GM12878 (cell line): ENCODE measurements around the gene GALR3. TPM values are rescaled to one million over a fixed set of nuclear protein-coding genes. Genes with fewer than 3 reads are reported as not detected.

ENCODE experiments used
- ATAC-seq: fragments of 200-7000 bp; cut with Tn5 transposase; 3 replicates; pipeline ENCODE4 v1.9.1; 2020; ENCODE audit warnings: mild to moderate bottlenecking, moderate library complexity
- BruUV-seq: library from RNA; stranded (reverse); fragments of 400-500 nt; replicated peaks from 2 replicates; lab custom pipeline; 2021; lab: Mats Ljungman, UMichigan
- CTCF ChIA-PET: fragments of 300-600 bp; sonication (Branson Sonifier 250); formaldehyde crosslinking; extraction: SDS; loops from one replicate; lab custom pipeline; 2021; ENCODE audit warnings: inconsistent platforms; lab: Yijun Ruan, JAX
- POLR2A ChIA-PET: fragments of 350-600 bp; formaldehyde crosslinking; extraction: SDS; loops from one replicate; lab custom pipeline; 2021; ENCODE audit warnings: inconsistent platforms; lab: Charles Lee
- RAD21 ChIA-PET: fragments of 300-600 bp; sonication (Branson Sonifier 250); formaldehyde crosslinking; loops from one replicate; lab custom pipeline; 2023; ENCODE audit warnings: antibody characterized with exemption; ENCODE audit not compliant: unreplicated experiment; lab: Charles Lee
- SMC1A ChIA-PET: fragments of 300-600 bp; sonication (Branson Sonifier 250); formaldehyde crosslinking; loops from one replicate; lab custom pipeline; 2023; ENCODE audit not compliant: unreplicated experiment, uncharacterized antibody; lab: Charles Lee
- DNase-seq: peaks from one replicate; pipeline ENCODE4 v3.0.0-alpha.2; 2011; ENCODE audit warnings: low read depth, low spot score
- FAIRE-seq: peaks from 3 replicates; lab custom pipeline; 2011; peaks lifted over from hg19 to GRCh38; lab: Jason Lieb, UNC
- H2AFZ ChIP-seq: 2 replicates; pipeline ENCODE4 v1.6.0; 2011; ENCODE audit warnings: low read depth, low read length, control low read depth; ENCODE audit not compliant: control insufficient read depth
- H3K27ac ChIP-seq: 2 replicates; pipeline ENCODE4 v1.5.1; 2011; ENCODE audit warnings: control low read depth; ENCODE audit not compliant: control insufficient read depth, insufficient read depth
- H3K27me3 ChIP-seq, 2 experiments: replicated peaks in 1 of 2; 2 replicates each; pipeline versions ENCODE4 v1.6.0 to v1.6.1; 2011; ENCODE audit warnings: low read length in 1 of 2; ENCODE audit not compliant: control insufficient read depth in 2 of 2, insufficient read depth in 2 of 2
- H3K36me3 ChIP-seq, 2 experiments: 2 replicates each; pipeline ENCODE4 v1.5.1; 2011; ENCODE audit warnings: low read length in 1 of 2; ENCODE audit not compliant: control insufficient read depth in 2 of 2, insufficient read depth in 2 of 2
- H3K4me1 ChIP-seq: 2 replicates; pipeline ENCODE4 v1.6.1; 2011; ENCODE audit warnings: mild to moderate bottlenecking, low read length, moderate library complexity, mixed read lengths; ENCODE audit not compliant: control insufficient read depth, insufficient read depth
- H3K4me2 ChIP-seq: 2 replicates; pipeline ENCODE4 v1.6.0; 2011; ENCODE audit warnings: control low read depth; ENCODE audit not compliant: control insufficient read depth, insufficient read depth
- H3K4me3 ChIP-seq: fragments of 200-600 bp; sonication (generic); 2 replicates; pipeline ENCODE4 v1.5.1; 2016
- H3K79me2 ChIP-seq: 2 replicates; pipeline ENCODE4 v1.6.0; 2011; ENCODE audit warnings: low read length; ENCODE audit not compliant: control insufficient read depth, insufficient read depth
- H3K9ac ChIP-seq: 2 replicates; pipeline ENCODE4 v1.8.0; 2011; ENCODE audit warnings: low read length, control low read depth, mixed read lengths; ENCODE audit not compliant: control insufficient read depth, insufficient read depth
- H3K9me3 ChIP-seq: replicated peaks from 3 replicates; pipeline ENCODE4 v1.5.1; 2011; ENCODE audit warnings: mild to moderate bottlenecking, low read length; ENCODE audit not compliant: control insufficient read depth, insufficient read depth
- H4K20me1 ChIP-seq: 2 replicates; pipeline ENCODE4 v1.6.0; 2011; ENCODE audit not compliant: control insufficient read depth, insufficient read depth
- CREB1 ChIP-seq: IDR thresholded peaks from 2 replicates; pipeline ENCODE4 v1.6.1; 2012; ENCODE audit warnings: low read depth, mild to moderate bottlenecking, inconsistent platforms
- EGR1 ChIP-seq, 2 experiments: IDR thresholded peaks; 1 replicate in 1 of 2; 2 replicates in 1 of 2; pipeline ENCODE4 v1.6.1; 2011 to 2012; ENCODE audit warnings: low read depth in 2 of 2, low read length in 2 of 2, borderline replicate concordance in 1 of 2, mild to moderate bottlenecking in 1 of 2, moderate library complexity in 1 of 2
- FOXK2 ChIP-seq: fragments of 450-650 bp; IDR thresholded peaks from 2 replicates; pipeline ENCODE4 v1.6.1; 2017; ENCODE audit warnings: mild to moderate bottlenecking, moderate library complexity
- NFYA ChIP-seq: IDR thresholded peaks from 2 replicates; pipeline ENCODE4 v1.6.1; 2011; ENCODE audit warnings: low read depth, mild to moderate bottlenecking, low read length, improper control_type of control experiment, borderline replicate concordance
- NR2C2 ChIP-seq: IDR thresholded peaks from 2 replicates; pipeline ENCODE4 v1.6.1; 2011; ENCODE audit warnings: borderline replicate concordance, low read depth; ENCODE audit not compliant: control insufficient read depth, insufficient read length
- POLR2AphosphoS2 ChIP-seq: IDR thresholded peaks from 2 replicates; pipeline ENCODE4 v1.6.1; 2011; ENCODE audit warnings: low read depth, mild to moderate bottlenecking, low read length, improper control_type of control experiment, moderate library complexity
- POLR2AphosphoS5 ChIP-seq: IDR thresholded peaks from 2 replicates; pipeline ENCODE4 v1.6.1; 2011; ENCODE audit warnings: mild to moderate bottlenecking, low read length, inconsistent platforms
- POU2F2 ChIP-seq: IDR thresholded peaks from 3 replicates; pipeline ENCODE4 v1.6.1; 2011; ENCODE audit warnings: low read depth, mild to moderate bottlenecking, low read length, borderline replicate concordance
- TBL1XR1 ChIP-seq: IDR thresholded peaks from 2 replicates; pipeline ENCODE4 v1.6.1; 2012; ENCODE audit warnings: low read depth, low read length, improper control_type of control experiment
- TCF12 ChIP-seq: IDR thresholded peaks from 2 replicates; pipeline ENCODE4 v1.6.1; 2011; ENCODE audit warnings: low read depth, mild to moderate bottlenecking, low read length
- ZNF24 ChIP-seq: fragments of 450-650 bp; IDR thresholded peaks from 2 replicates; pipeline ENCODE4 v1.6.1; 2017; ENCODE audit warnings: antibody characterized with exemption, mild to moderate bottlenecking
- ZNF274 ChIP-seq: IDR thresholded peaks from one replicate; pipeline ENCODE4 v1.8.0; 2011; ENCODE audit not compliant: insufficient read length, insufficient read depth
- WGBS: methylation state at CpG from one replicate; pipeline ENCODE4 v1.1.6; 2016; ENCODE audit warnings: low lambda C conversion rate; ENCODE audit not compliant: insufficient replicate concordance, insufficient coverage; ENCODE audit errors: missing lambda C conversion rate; 5-methylcytosine and 5-hydroxymethylcytosine counted together
- in situ Hi-C: fragments of 300-500 bp; cut with MboI; formaldehyde crosslinking; loops from 9 replicates; pipeline ENCODE4 v1.14.3; 2018; ENCODE audit warnings: mixed read lengths
- intact Hi-C: fragments of 100-400 bp; cut with micrococcal nuclease; formaldehyde crosslinking; loops from one replicate; pipeline ENCODE4 v1.14.2; 2022; ENCODE audit not compliant: unreplicated experiment
- polyA plus RNA-seq, 11 experiments: library from polyadenylated mRNA; depleted of rRNA in 4 of 11; unstranded in 6 of 11; stranded (reverse) in 5 of 11; fragments of >200 nt; fragmentation: Nextera tagmentation in 4 of 11; fragmentation: Illumina TruSeq in 1 of 11; extraction: Ambion mirVana in 4 of 11; extraction: Trizol in 1 of 11; gene quantifications; 1 replicate in 1 of 11; 2 replicates in 10 of 11; pipeline versions ENCODE4 v1.2.1 to v1.2.3, GENCODE V29; 2011 to 2016; ENCODE audit warnings: inconsistent platforms in 2 of 11, missing spikeins in 2 of 11, low read depth in 1 of 11
- total RNA-seq, 4 experiments: library from RNA; depleted of rRNA in 3 of 4; stranded (reverse); fragments of >200 nt in 3 of 4; fragmentation: Illumina TruSeq in 1 of 4; extraction: Trizol in 1 of 4; gene quantifications; 2 replicates each; pipeline versions ENCODE4 v1.2.1 to v1.2.3, GENCODE V29; 2013 to 2021
- TF ChIP-seq, protein P1 (sequence below): IDR thresholded peaks from 2 replicates; pipeline ENCODE4 v1.6.1; 2011; ENCODE audit warnings: borderline replicate concordance, low read depth, mild to moderate bottlenecking, moderate library complexity, mixed read lengths, low read length; ENCODE audit not compliant: insufficient read depth; ENCODE audit errors: extremely low read length
- TF ChIP-seq, protein P2 (sequence below): fragments of 450-650 bp; IDR thresholded peaks from 2 replicates; pipeline ENCODE4 v1.6.1; 2017; ENCODE audit warnings: borderline replicate concordance
- TF ChIP-seq, protein P3 (sequence below): fragments of 450-650 bp; IDR thresholded peaks from 2 replicates; pipeline ENCODE4 v1.6.1; 2016; ENCODE audit warnings: mild to moderate bottlenecking, moderate library complexity, borderline replicate concordance

GALR3 gene
- total and polyA plus RNA-seq, 10 of the 15 experiments (the other 5 are each of a cell fraction or from before 2014, with no cell fraction given), result not detected

DNA sequence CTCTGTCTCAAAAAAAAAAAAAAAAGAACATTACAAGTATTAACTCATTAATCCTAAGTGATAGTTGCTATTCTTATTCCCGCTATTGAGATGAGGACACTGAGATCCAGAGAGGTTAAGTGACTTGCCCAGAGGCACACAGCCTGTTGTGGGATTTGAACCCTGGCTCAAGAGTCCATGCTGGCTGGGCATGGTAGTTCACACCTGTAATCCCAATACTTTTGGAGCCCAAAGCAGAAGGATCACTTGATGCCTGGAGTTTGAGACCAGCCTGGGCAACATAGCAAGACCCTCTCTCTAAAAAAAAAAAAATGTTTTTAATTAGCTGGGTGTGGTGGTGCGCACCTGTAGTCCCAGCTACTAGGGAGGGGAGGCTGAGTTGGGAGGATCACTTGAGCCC lies 11.3 kb upstream of the GALR3 start:
- peaks cover 2% of the 10 kb centered on the region in 2 experiments; a peak in 2 of 4 replicates for H3K27me3 ChIP-seq
- H4K20me1 ChIP-seq, result no peaks in the 10 kb centered on the region
- intact Hi-C loops (no loop called here), in situ Hi-C loops (no loop called here)
- SMC1A ChIA-PET, result no interaction called here
- 96% methylated on average over 2 of the region's 2 CpGs for WGBS
- no peaks in the 10 kb centered on the region for H3K36me3 ChIP-seq
- H3K4me2 ChIP-seq, result no peak overlapping the region
- CTCF ChIA-PET, result no interaction called here
- ATAC-seq (no peak), FAIRE-seq (no peak), DNase-seq (no peak)
- RAD21 ChIA-PET, result no interaction called here
- BruUV-seq, result no TSS peak
- no peaks in the 10 kb centered on the region for H3K9me3 ChIP-seq
- no peak overlapping the region for H2AFZ ChIP-seq
- no peak overlapping the region for H3K27ac ChIP-seq
- no peaks in the 10 kb centered on the region for H3K79me2 ChIP-seq
- TF ChIP-seq TCF12 (no peak), POLR2AphosphoS2 (no peak), FOXK2 (no peak), NFYA (no peak), POLR2AphosphoS5 (no peak), TBL1XR1 (no peak), ZNF274 (no peak), EGR1 (IDR thresholded peaks at IDR 0.05; ENCODE audit: borderline replicate concordance in 1 of 2, low read depth in 2 of 2, low read length in 2 of 2) (no peak), ZNF24 (no peak), CREB1 (no peak), POU2F2 (no peak), NR2C2 (no peak)
- TF ChIP-seq, protein P1, sequence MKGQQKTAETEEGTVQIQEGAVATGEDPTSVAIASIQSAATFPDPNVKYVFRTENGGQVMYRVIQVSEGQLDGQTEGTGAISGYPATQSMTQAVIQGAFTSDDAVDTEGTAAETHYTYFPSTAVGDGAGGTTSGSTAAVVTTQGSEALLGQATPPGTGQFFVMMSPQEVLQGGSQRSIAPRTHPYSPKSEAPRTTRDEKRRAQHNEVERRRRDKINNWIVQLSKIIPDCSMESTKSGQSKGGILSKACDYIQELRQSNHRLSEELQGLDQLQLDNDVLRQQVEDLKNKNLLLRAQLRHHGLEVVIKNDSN, result no peak
- TF ChIP-seq, protein P2, sequence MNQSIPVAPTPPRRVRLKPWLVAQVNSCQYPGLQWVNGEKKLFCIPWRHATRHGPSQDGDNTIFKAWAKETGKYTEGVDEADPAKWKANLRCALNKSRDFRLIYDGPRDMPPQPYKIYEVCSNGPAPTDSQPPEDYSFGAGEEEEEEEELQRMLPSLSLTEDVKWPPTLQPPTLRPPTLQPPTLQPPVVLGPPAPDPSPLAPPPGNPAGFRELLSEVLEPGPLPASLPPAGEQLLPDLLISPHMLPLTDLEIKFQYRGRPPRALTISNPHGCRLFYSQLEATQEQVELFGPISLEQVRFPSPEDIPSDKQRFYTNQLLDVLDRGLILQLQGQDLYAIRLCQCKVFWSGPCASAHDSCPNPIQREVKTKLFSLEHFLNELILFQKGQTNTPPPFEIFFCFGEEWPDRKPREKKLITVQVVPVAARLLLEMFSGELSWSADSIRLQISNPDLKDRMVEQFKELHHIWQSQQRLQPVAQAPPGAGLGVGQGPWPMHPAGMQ, result no peak
- TF ChIP-seq, protein P3, sequence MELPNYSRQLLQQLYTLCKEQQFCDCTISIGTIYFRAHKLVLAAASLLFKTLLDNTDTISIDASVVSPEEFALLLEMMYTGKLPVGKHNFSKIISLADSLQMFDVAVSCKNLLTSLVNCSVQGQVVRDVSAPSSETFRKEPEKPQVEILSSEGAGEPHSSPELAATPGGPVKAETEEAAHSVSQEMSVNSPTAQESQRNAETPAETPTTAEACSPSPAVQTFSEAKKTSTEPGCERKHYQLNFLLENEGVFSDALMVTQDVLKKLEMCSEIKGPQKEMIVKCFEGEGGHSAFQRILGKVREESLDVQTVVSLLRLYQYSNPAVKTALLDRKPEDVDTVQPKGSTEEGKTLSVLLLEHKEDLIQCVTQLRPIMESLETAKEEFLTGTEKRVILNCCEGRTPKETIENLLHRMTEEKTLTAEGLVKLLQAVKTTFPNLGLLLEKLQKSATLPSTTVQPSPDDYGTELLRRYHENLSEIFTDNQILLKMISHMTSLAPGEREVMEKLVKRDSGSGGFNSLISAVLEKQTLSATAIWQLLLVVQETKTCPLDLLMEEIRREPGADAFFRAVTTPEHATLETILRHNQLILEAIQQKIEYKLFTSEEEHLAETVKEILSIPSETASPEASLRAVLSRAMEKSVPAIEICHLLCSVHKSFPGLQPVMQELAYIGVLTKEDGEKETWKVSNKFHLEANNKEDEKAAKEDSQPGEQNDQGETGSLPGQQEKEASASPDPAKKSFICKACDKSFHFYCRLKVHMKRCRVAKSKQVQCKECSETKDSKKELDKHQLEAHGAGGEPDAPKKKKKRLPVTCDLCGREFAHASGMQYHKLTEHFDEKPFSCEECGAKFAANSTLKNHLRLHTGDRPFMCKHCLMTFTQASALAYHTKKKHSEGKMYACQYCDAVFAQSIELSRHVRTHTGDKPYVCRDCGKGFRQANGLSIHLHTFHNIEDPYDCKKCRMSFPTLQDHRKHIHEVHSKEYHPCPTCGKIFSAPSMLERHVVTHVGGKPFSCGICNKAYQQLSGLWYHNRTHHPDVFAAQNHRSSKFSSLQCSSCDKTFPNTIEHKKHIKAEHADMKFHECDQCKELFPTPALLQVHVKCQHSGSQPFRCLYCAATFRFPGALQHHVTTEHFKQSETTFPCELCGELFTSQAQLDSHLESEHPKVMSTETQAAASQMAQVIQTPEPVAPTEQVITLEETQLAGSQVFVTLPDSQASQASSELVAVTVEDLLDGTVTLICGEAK, result no peak
- H3K4me1 ChIP-seq, result peaks cover 4% of the 10 kb centered on the region
- no peak overlapping the region for H3K9ac ChIP-seq
- H3K4me3 ChIP-seq, result no peak overlapping the region
- POLR2A ChIA-PET, result no interaction called here
